CD4-positive, alpha-beta T cell treated with Interleukin-17A for 4 hours (primary cell): ENCODE results near the gene EFCAB6.

ENCODE experiments used
- DNase-seq: peaks from one replicate; pipeline ENCODE4 v3.0.0-alpha.2; 2020; ENCODE audit warnings: mixed read lengths

The EFCAB6 gene

GRCh38 chr22:43846966-43847365 lies 34.9 kb upstream of the EFCAB6 start:
- no peak for DNase-seq

GRCh38 chr22:43845981-43846380 lies 33.9 kb upstream of the EFCAB6 start:
- no peak for DNase-seq

- DNase-seq, result no peak
These were observed 32.7 kb upstream of the EFCAB6 start for GRCh38 chr22:43844560-43845545.

- DNase-seq, result no peak
These were observed 31.9 kb upstream of the EFCAB6 start for GRCh38 chr22:43843783-43844530.

- no peak for DNase-seq
These were observed 29.6 kb upstream of the EFCAB6 start for GRCh38 chr22:43841742-43842141.

DNA sequence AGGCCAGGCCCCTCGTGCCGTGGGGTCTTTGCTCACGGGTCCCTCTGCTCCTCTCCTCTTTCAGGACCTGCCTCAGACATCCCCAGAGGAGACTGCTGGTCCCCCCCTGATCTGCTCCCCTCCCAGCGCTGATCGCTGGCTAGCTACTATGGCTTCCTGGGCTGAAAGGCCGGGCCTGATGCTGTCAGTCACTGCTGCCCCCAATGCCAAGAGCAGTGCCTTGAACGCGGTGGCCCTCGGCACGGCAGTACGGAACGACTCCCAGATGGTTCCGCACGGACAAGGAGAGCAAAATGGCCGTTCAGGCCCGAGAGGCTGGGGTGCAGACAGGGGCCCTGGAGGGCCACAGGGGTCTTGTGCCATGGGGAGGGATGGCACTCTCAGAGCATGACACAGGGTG lies 28.7 kb upstream of the EFCAB6 start:
- no peak for DNase-seq

GRCh38 chr22:43840431-43840830 lies 28.3 kb upstream of the EFCAB6 start:
- DNase-seq, result no peak

DNA sequence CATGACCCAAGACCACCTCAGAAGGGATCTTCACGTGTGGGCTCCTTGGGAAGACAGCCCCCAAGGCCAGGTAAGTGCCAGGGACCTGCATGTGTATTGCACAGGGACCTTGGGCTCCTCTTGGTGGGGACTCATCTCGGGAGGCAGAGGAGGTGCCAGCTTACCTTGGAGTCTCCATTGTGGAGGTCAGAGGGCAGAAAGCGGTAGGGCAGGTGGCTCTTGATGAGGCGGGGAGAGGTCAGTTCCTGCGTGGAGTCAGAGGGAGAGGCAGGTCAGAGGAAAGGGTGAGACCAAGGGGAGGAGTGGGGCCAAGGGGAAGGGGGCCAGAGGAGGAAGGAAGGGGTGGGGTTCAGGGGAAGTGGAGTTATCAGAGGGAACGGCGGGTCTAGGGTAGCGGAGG lies 27.7 kb upstream of the EFCAB6 start:
- DNase-seq, result no peak

DNA sequence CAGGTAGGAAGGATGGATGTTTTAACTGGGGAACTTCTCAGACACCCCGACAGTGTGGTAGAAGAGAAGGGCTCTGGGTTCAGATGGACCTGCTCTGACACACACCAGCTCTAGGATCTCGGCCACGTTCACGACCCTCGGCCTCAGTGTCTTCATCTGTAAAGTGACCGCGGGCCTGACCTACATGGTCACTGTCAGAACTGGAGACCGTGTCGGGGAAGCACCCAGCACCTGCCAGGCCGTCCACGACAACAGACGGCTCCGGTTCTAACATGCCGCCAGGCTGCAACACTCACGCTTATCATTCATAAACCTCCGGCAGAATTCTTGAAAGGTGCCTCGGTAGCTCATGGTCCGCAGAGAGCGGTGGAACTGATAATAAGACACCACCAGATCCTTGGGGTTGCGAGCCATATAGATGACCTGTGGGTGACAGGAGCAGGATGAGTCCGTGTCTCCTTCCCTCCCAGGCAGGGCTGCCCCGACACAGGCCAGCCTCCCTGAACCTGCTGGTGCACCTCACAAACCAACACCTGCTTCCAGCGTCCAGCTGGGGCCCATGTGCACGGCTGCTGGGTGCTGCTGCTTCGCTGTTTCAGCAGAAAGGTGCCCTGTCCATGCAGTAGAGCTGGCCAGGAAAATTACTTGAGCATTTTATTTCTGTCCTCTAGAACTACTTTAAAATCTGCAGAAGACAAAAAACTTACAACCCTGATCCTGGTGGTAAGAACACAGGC lies 26.6 kb upstream of the EFCAB6 start:
- DNase-seq, result no peak

GRCh38 chr22:43838161-43838560 lies 26.1 kb upstream of the EFCAB6 start:
- DNase-seq, result no peak

DNA sequence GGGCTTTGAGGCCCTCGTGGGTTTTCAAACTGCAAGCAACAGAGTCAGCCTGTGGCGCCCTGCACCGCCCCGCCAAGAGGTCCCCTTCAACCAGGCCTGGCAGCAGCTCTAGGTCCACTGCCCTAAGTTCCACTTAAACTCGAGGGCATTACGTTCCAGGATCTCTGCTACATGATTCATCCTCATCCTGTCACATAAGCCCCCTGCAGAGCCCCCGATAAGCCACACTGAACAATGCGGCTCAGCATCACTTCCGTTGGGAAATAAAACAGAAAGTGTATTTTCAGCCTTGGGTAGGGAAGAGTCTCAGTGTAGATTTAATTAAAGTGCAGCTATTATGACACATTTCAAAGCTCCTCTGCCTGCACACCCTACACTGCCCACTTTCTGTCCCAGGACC lies 25.6 kb upstream of the EFCAB6 start:
- DNase-seq, result no peak

GRCh38 chr22:43835736-43836135 lies 23.6 kb upstream of the EFCAB6 start:
- no peak for DNase-seq

DNA sequence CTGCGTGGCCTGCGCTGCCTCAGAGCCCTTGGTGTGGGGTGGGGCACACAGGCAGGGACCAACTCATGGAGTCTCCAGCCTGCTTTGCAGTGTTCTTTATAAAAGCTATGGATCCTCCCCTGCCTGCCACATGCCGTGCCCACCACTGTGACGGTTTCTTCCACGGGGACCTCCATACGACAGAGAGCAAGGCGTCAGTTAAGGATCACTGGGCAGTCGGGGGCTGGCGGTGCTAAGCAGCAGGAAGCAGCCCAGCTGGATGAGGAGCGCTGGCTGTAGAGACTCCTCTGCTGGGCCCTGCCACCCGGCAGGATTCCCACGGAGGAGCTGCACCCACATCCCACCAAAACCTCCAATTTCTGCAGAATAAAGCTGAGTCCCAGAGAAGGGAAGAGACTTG lies 23.1 kb upstream of the EFCAB6 start:
- no peak for DNase-seq

DNA sequence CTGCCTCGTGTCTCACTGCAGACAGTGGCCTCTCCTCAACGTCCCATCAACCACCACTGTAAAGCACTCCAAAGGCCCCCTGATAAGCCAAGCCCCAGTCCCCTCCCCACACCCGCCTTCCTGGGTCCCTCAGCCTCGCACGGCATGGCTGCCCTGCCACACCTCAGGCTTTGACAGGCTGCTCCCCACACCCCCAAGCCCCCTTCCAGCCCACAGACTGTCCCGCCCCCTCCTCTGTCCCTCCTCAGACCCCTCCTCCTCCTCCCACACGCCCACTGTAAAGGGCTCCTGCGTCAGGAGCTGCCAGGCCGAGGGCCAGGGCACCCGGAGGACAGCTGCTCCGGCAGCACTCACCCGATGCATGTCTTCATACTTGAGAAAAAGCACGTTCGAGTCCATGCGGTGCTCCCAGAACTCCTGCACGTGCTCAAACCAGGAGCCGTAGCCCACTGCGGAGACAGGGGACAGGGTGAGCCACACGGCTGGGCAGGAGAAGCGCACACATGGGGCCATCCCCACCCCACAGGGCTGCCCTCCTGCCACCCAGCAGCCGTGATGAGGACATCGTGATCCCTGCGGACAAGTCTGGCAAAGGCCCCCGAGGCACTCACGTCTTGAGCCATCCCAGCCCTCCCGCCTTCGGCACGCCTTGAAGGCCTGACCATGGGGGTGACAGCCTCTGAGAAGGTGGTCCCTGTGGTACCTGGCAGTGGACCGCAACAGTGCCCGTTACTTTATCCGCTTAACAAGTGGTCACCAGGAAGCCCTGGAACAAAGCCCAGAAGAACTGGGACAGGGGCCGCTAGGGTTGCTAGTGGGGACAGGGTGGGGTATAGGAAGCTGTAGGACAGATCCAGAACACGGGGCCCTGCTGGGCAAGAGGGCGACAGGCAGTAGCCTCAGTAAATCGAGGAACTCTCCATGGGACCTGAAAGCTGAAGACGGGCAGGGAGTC lies 21.5 kb upstream of the EFCAB6 start:
- DNase-seq, result no peak

DNA sequence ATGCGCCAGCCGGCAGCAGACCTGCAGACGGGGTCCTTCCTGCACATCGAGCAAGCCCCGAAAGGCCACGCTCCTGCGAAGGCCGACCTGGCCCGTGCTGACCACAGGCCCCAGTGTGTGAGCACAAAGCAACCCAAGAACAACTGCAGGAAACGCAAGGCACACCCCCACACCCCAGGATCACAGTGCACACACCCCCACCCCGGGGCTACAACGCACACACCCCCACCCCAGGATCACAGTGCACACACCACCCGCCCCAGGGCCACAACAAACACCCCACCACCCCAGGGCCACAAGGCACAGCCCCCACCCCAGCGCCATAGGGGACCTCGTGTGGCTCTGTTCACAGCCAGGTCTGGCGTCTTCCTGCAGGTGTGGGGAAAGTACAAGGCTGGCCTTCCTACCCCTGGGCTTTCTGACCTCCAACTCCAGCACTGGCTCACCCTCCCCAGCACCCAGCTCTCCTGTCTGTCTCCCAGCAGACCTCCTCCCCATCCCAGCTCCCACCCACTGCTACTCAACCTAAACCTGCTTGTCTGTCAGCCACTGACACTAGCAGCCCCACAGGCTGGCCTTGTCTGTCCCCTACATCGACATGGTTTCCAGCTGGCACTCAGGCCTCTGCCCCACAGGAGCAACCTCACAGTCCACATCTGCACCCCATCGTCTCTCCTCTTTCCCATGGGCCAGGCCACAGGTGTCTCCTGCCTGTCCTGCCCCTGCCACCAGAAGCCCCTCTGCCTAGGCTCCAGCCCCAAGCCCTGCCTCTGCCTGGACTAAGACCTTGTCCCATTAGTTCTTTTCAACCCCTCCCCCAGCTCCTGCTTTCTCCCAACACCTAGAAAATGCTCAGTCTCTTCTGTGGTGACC lies 20.5 kb upstream of the EFCAB6 start:
- DNase-seq, result no peak

- no peak for DNase-seq
These were observed 19.7 kb upstream of the EFCAB6 start for GRCh38 chr22:43831561-43832392.

DNA sequence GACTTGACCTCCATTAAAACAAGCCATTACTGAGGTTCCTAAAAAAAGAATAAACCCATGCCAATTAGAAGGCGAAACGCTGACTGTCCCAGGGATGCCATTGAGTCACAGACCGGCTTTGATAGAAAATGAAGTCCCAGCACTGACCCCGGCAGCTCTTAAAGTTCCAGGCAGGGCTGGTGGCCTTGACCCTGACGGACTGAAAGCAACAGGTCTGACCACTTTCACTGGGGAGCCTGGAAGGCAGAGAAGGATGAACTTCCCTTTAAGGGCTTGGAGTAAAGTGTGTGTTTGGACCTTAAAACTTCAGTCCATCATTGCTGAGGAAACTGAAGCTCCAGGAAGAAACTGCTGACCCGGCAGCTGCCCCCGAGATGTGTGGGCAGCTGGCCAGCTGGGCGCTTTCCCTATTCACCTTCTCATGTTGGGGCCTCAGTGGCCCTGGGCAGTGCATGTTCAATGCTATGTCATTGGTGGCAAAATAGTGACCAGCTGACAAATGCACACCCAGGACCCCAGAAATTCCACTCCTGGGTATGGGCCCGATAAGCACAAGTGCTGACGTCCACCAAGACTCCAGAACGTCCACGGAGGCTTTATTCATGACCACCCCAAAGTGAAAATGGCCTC lies 18.9 kb upstream of the EFCAB6 start:
- no peak for DNase-seq

DNA sequence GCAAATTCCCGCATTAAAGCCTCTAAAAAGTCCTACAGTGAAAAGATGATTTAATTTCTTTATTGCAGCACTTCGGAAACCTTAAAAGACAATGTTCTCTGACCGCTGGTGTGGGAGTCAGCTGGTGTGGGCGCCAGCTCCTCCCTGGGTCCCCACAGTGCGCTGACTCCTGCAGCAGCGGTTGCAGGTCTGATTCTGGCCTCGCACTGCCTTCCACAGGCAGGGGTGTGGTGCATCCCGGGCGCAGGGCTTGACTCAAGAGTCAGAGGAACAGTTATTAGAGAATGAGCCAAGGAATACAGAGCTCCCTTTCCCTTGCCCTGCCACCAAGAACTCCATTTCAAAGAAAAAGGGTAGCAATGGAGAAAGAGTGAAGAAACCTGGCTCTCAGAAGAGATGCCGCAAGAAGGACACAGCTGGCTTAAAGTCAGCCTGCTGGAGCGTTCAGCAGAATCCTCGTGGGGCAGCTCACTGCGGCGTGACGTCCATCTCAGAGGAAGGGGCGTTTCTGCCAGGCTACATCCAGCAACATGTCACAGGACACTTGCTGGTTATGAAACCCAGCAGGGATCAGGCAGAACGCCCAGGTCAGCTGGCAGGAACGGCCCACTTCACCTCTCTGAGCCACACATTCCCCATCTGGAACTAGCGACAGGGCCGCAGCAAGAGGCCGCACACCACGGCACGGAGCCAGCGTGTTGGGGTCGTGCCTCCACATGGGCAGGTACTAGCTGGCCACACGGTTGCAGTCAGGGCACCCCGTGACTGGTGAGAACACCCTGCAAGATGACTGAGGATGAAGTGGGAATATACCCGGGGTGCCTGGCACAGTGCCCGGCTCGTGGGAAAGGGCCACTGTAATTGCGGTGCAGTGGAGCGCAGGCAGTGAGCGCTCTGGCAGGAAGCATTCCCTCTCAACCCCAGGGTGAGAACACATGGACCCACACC lies 18.1 kb upstream of the EFCAB6 start:
- no peak for DNase-seq
